H1 (cell line): ENCODE measurements around the gene SLC30A9. TPM values are rescaled to one million over a fixed set of nuclear protein-coding genes. Genes with fewer than 3 reads are reported as not detected.
A peak's percentile ranks its signal among the peaks of the same experiment; 100 is the strongest.

ENCODE experiments used
- CREB1 ChIP-seq: IDR thresholded peaks from 2 replicates; pipeline ENCODE4 v1.6.1; 2012; ENCODE audit warnings: inconsistent platforms
- EP300 ChIP-seq, 2 experiments: IDR thresholded peaks; 1 replicate in 1 of 2; 2 replicates in 1 of 2; pipeline ENCODE4 v1.6.1; 2011 to 2012; ENCODE audit warnings: low read depth in 2 of 2, low read length in 2 of 2, mild to moderate bottlenecking in 2 of 2, borderline replicate concordance in 1 of 2, inconsistent platforms in 1 of 2, moderate library complexity in 1 of 2
- GABPA ChIP-seq: IDR thresholded peaks from 2 replicates; pipeline ENCODE4 v1.6.1; 2011; ENCODE audit warnings: mild to moderate bottlenecking, low read length, moderate library complexity, borderline replicate concordance; ENCODE audit not compliant: insufficient read depth
- JUND ChIP-seq: IDR thresholded peaks from 2 replicates; pipeline ENCODE4 v1.6.1; 2011; ENCODE audit warnings: mild to moderate bottlenecking, improper control_type of control experiment, low read length
- KDM4A ChIP-seq: IDR thresholded peaks from one replicate; pipeline ENCODE4 v1.7.1; 2012; ENCODE audit warnings: low read depth, mild to moderate bottlenecking, moderate library complexity, low read length, inconsistent platforms; ENCODE audit not compliant: severe bottlenecking
- KDM5A ChIP-seq: fragments of 200-600 bp; IDR thresholded peaks from 2 replicates; pipeline ENCODE4 v1.7.1; 2012; ENCODE audit warnings: mild to moderate bottlenecking, low read length, inconsistent platforms, mixed read lengths
- NANOG ChIP-seq: IDR thresholded peaks from 2 replicates; pipeline ENCODE4 v1.6.1; 2011; ENCODE audit warnings: low read length, low read depth, mild to moderate bottlenecking, inconsistent platforms; ENCODE audit not compliant: insufficient read depth, poor library complexity, severe bottlenecking
- PHF8 ChIP-seq: fragments of 200-600 bp; sonication (generic); conservative IDR thresholded peaks from 2 replicates; pipeline ENCODE4 v1.7.1; 2012; ENCODE audit warnings: low read depth, mild to moderate bottlenecking, inconsistent platforms, low read length, moderate library complexity
- POLR2AphosphoS5 ChIP-seq: IDR thresholded peaks from 2 replicates; pipeline ENCODE4 v1.6.1; 2011; ENCODE audit warnings: low read depth, low read length
- RBBP5 ChIP-seq: IDR thresholded peaks from 2 replicates; pipeline ENCODE4 v1.7.1; 2012; ENCODE audit warnings: low read depth, mild to moderate bottlenecking, inconsistent platforms, low read length, moderate library complexity, borderline replicate concordance
- SIN3A ChIP-seq, 2 experiments: IDR thresholded peaks in 1 of 2; conservative IDR thresholded peaks in 1 of 2; 2 replicates each; pipeline ENCODE4 v1.6.1; 2011 to 2012; ENCODE audit warnings: low read length in 2 of 2, improper control_type of control experiment in 1 of 2, low read depth in 1 of 2, mild to moderate bottlenecking in 1 of 2
- SIRT6 ChIP-seq: IDR thresholded peaks from one replicate; pipeline ENCODE4 v1.7.1; 2012; ENCODE audit warnings: low read length, inconsistent platforms
- SP1 ChIP-seq: IDR thresholded peaks from 2 replicates; pipeline ENCODE4 v1.6.1; 2011; ENCODE audit warnings: low read depth, low read length
- TAF1 ChIP-seq: IDR thresholded peaks from 2 replicates; pipeline ENCODE4 v1.6.1; 2011; ENCODE audit warnings: mild to moderate bottlenecking, low read depth, low read length
- TAF7 ChIP-seq: optimal IDR thresholded peaks from 2 replicates; pipeline ENCODE3; 2011; ENCODE audit warnings: low read depth, mild to moderate bottlenecking, inconsistent platforms, low read length, moderate library complexity, borderline replicate concordance
- TBP ChIP-seq: IDR thresholded peaks from 2 replicates; pipeline ENCODE4 v1.6.1; 2011; ENCODE audit warnings: low read depth, low read length, improper control_type of control experiment
- YY1 ChIP-seq: IDR thresholded peaks from 2 replicates; pipeline ENCODE4 v1.6.1; 2011; ENCODE audit warnings: low read depth, mild to moderate bottlenecking, low read length
- polyA plus RNA-seq, 7 experiments: library from polyadenylated mRNA; depleted of rRNA in 3 of 7; stranded (reverse) in 5 of 7; unstranded in 2 of 7; fragments of >200 nt in 5 of 7; fragments of 200-250 nt in 2 of 7; gene quantifications; 1 replicate in 5 of 7; 2 replicates in 1 of 7; 4 replicates in 1 of 7; pipeline versions ENCODE4 v1.2.1 to v1.2.3, GENCODE V29; 2011 to 2013; ENCODE audit warnings: missing spikeins in 2 of 7, mixed read lengths in 2 of 7
- total RNA-seq: library from RNA; stranded (reverse); fragmentation: NEBNext Ultra II Directional; extraction: Animal tissue kit (Norgen Biotek cat#: 25700); gene quantifications from 2 replicates; pipeline ENCODE4 v1.2.1, GENCODE V29; 2021

SLC30A9 gene
- total and polyA plus RNA-seq, 2 of the 8 experiments (the other 6 are each of a cell fraction or from before 2014, with no cell fraction given) = 41.2 to 67.2 TPM

- TF ChIP-seq TAF7 = peak; percentile 66
- no peak for TF ChIP-seq SP1
- peak; percentile 77; the same call in 1 of the 2 replicates for TF ChIP-seq GABPA
- 0 out of 2 replicates have a peak, but pooled peaks have one; percentile 8 for TF ChIP-seq YY1
- TF ChIP-seq KDM5A = peak; percentile 26; the same call in 1 of the 2 replicates
- TF ChIP-seq TBP = peak; percentile 87
- TF ChIP-seq RBBP5 = peak; percentile 96
- TF ChIP-seq SIN3A (conservative IDR thresholded peaks at IDR 0.05 in 1 of 2, IDR thresholded peaks at IDR 0.05 in 1 of 2; ENCODE audit: low read depth in 1 of 2, low read length in 2 of 2) = peak in 1 of 2 experiments; percentile 69; a peak in 2 of 4 replicates
- TF ChIP-seq POLR2AphosphoS5 = peak; percentile 97
- peak; percentile 97 for TF ChIP-seq CREB1
- TF ChIP-seq SIRT6 = no peak
- peak; percentile 84 for TF ChIP-seq TAF1
- no peak for TF ChIP-seq EP300 (IDR thresholded peaks at IDR 0.05; ENCODE audit: borderline replicate concordance in 1 of 2, low read depth in 2 of 2, low read length in 2 of 2)
- TF ChIP-seq JUND = peak; percentile 5; the same call in 1 of the 2 replicates
- TF ChIP-seq NANOG = no peak
- peak; percentile 93 for TF ChIP-seq KDM4A
- TF ChIP-seq PHF8 = peak; percentile 94
- TF ChIP-seq, all 59 proteins: peak for 17
Observed at GRCh38 chr4:41990365-41991111, at the start of gene SLC30A9 (continued).
